Thyroid gland (tissue), 4 donors: ENCODE results near the gene THBS4.

Source experiments
- CTCF ChIP-seq, 6 experiments: fragments of 200-600 bp in 3 of 6; fragments of 450-650 bp in 3 of 6; sonication (generic) in 3 of 6; IDR thresholded peaks; one replicate each; pipeline ENCODE4 v1.5.1; 2016 to 2019; ENCODE audit warnings: antibody characterized with exemption in 6 of 6, mild to moderate bottlenecking in 2 of 6, inconsistent platforms in 1 of 6, moderate library complexity in 1 of 6
- POLR2A ChIP-seq, 2 donors: fragments of 450-650 bp; IDR thresholded peaks; one replicate each; pipeline ENCODE4 v1.6.1; 2017; ENCODE audit warnings: antibody characterized with exemption in 2 of 2, mild to moderate bottlenecking in 2 of 2, moderate library complexity in 1 of 2

GRCh38 chr5:80094236-80094738, 59.1 kb downstream of the THBS4 start:
- no peak for TF ChIP-seq CTCF (IDR thresholded peaks at IDR 0.05)
- no peak for TF ChIP-seq POLR2A (IDR thresholded peaks at IDR 0.05)
